Measurements from ENCODE around the gene ECSCR.

DNA sequence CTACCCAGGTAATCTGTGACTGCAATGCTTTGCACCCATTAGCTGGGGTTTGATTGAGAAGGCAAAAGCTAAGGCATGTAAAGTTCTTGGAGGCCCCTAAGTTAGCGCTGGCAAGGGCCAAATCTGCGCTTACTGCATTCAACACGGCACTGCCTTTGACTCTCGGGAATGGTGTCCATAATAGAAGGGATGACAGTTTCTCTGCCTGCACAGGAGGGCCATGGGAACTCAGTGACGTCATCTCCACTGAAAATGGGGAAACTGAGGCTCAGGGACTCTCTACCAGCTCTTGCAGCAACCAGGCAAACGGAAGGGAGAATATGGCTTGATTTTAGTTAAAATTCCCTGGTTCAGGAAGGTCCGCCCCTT, 59.1 kb downstream of the ECSCR start:
- no peak for TF ChIP-seq EZH2phosphoT487 (IDR thresholded peaks at IDR 0.05; ENCODE audit: borderline replicate concordance, low read depth, low read length)
- no peak for TF ChIP-seq CTCF (conservative IDR thresholded peaks at IDR 0.05; ENCODE audit: low read length)
